Measurements from ENCODE around the gene CAMK4.
A peak's percentile ranks its signal among the peaks of the same experiment; 100 is the strongest.
"Not testable (repeated sequence)": the region's sequence is repeated elsewhere in the genome, so short reads cannot be mapped to it uniquely, and the experiment has no call there.

CAMK4 gene

GRCh38 chr5:111257610-111258009 lies 33.4 kb downstream of the CAMK4 start:
- not testable (repeated sequence) for DNase-seq (ENCODE audit: low read depth)

DNA sequence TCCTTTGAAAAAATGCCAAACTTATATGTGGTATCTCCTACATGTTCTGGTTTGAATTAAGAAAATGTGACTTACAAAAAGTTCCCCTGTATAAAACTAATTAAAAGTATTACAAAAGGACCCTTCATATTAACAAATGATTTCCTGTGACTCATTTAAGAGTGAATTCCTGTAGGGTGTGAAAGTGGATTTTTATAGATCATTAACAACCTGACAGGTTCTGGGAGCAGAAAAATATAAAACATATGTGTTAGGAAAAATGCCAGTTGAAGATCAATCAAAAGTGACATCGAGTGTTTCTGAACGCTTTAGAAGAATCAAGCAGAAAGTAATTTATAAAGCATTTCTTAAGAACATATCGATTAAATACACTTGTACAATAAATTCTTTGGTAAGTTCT lies 35.5 kb downstream of the CAMK4 start:
- DNase-seq (ENCODE audit: low read depth) = no peak

GRCh38 chr5:111261610-111262009 lies 37.4 kb downstream of the CAMK4 start:
- no peak for DNase-seq (ENCODE audit: low read depth)

DNA sequence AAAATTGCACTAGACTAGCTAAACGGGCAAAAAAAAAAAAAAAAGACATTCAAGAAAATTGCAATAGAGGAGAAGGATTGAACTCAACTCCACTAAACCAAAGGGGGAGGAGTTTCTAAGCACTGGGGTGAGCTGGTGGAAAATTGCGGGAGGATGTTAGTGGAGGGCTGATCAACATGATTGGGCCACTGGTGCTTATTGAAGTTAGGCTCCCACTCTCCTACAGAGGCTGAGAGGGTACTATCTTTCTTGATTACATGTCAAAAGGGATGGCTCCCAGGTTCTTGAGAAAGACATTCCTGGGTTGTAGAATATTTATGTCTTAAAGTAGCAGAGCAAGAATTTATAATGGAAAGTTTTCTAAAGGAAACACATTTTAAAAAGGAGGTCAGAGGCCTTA lies 38.0 kb downstream of the CAMK4 start:
- no peak for DNase-seq (ENCODE audit: low read depth)

GRCh38 chr5:111262815-111263214 lies 38.6 kb downstream of the CAMK4 start:
- peak; percentile 7 for DNase-seq (ENCODE audit: low read depth)

DNA sequence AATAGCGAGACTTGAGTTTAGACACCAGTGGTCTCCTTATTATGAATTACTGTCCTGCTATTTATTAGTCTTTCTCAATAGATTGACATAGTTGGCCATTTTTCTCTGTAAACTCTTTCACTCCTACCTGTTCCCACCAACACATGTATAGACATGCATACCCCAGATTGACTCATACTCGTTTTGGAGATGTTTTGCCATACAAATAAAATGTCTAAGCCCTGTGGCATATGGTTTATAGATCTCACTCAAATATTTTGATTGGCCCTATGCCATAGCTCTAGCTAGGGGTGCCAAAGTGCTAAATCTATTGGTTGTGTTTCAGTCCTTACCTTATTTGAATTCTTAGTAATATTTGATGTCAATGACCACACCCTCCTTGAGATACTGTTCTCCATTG lies 42.3 kb downstream of the CAMK4 start:
- no peak for DNase-seq (ENCODE audit: low read depth)

DNA sequence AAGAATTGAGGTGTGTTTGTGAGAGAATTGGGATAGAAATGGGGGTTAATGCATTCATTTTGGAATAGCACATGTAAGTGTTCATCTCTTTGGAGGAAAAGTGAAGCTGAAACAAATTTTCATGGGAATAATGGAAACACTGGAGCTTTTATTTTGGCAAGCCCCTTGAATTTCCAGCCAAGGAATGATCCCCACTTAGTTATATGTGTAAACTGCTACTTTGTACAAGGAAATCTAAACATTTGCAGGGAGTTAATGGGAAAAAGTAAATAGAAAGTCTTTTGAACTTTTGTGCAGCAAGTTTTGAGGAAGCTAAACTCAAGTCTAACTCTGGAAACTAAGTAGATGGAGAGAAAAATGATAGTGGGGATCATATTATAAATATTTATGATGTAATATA lies 44.1 kb downstream of the CAMK4 start:
- DNase-seq (ENCODE audit: low read depth) = no peak

- DNase-seq (ENCODE audit: low read depth) = no peak
These were observed 47.7 kb downstream of the CAMK4 start for GRCh38 chr5:111271885-111272284.

DNA sequence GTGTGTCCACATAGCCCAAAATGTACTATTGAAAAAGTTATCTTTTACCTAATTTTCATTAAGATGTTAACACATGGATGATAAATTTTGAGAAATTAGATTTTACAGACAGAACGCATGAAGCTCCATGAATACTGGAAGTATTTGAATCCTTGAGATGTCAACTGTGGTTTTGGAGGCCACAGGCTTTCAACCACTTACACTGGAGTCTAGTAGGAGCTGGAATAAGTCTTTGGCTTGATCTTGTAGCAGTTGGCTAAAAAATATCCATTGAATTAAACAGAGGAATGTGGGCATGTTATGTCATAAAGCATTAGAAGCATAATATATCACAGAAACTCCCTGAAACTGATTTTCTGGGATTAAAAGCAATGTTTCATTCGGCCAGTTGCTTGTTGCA lies 52.9 kb downstream of the CAMK4 start:
- no peak for DNase-seq (ENCODE audit: low read depth)

GRCh38 chr5:111278858-111279504 lies 54.8 kb downstream of the CAMK4 start:
- DNase-seq (ENCODE audit: low read depth) = peak; percentile 55

DNA sequence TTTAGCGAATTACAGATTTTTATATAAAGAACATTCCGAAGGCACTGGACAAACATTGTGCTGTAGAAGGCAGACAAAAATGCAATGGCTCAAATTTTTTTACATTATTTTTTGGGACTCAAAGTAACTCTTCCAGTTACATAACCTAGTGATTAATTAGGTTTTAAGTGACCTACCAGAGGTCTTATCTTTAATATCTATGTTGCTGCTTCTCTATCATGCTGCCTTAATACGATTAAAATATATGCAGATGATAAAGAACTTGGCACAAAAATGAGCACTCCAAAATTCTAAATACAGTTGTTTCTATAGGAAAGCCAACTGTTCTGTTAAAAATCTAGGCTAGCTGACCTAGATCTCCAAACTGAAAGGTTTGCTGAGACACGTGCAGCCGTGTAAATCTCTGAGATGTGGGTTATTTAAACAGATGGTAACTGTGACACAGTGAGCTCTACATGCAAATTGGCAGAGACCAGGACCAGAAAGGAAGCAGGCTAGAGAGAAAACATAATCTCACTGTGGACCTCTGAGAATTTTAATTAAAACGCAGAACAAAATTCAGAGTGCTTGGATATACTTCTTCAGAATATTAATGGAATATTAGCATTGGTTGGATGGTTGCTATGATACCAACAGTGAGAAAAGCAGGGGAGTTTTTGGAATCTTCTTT lies 56.2 kb downstream of the CAMK4 start:
- no peak for DNase-seq (ENCODE audit: low read depth)

DNA sequence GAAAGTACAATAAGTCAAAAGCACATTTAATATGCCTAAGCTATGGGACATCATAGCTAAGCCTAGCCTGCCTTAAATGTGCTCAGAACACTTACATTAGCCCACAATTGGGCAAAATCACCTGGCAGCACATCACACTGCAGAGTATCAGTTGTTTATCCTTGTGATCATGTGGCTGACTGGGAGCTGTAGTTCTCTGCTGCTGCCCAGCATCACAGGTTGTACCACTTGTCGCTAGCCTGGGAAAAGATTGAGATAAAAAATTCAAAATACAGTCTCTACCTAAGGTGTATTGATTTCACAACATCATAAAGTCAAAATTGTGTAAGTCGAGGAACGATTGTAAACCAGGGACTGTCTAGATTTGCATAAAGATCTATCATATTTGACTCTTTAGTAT lies 58.6 kb downstream of the CAMK4 start:
- no peak for DNase-seq (ENCODE audit: low read depth)

- no peak for DNase-seq (ENCODE audit: low read depth)
These were observed 60.6 kb downstream of the CAMK4 start for GRCh38 chr5:111284825-111285224.

DNA sequence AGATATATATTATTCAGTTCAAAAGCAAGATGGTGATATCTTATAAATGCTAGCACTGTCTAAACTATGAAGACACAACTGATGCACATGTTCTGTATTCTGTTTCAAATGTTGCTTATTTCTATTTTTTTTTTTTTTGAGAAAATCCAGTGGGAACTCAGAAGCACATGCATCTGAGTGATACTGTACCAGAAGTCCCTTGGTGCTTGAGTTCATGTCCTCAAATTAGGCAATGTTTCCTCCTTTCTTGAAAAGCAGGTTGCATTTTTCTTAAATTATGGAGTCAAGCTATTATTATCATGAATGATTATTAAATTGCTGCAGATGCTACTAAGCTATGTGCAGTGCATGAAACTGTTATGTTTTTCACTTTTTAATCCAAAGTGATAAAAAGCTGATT lies 70.4 kb downstream of the CAMK4 start:
- DNase-seq (ENCODE audit: low read depth) = no peak

GRCh38 chr5:111295649-111296048 lies 71.5 kb downstream of the CAMK4 start:
- no peak for DNase-seq (ENCODE audit: low read depth)

- no peak for DNase-seq (ENCODE audit: low read depth)
These were observed 72.4 kb downstream of the CAMK4 start for GRCh38 chr5:111296570-111296969.

DNA sequence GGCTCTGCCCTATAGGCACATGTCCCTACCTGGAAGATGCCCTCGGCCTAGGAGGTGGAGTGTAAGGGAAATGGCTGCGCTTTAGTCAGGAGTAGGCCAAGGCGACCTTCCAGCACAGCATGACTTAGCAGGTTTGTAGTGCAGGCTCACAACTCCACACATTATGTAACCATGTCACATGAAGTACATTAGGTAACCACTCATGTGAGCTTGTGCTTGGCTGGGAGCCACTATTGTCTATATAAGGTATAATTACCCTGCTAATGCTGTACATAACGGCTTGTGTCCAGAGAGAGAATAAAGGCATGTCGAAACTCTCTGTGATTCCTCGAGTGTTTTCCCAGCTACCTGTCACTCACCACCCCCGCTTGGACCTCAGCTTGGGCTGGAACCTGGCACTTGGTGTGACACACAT lies 74.9 kb downstream of the CAMK4 start:
- no peak for DNase-seq (ENCODE audit: low read depth)

DNA sequence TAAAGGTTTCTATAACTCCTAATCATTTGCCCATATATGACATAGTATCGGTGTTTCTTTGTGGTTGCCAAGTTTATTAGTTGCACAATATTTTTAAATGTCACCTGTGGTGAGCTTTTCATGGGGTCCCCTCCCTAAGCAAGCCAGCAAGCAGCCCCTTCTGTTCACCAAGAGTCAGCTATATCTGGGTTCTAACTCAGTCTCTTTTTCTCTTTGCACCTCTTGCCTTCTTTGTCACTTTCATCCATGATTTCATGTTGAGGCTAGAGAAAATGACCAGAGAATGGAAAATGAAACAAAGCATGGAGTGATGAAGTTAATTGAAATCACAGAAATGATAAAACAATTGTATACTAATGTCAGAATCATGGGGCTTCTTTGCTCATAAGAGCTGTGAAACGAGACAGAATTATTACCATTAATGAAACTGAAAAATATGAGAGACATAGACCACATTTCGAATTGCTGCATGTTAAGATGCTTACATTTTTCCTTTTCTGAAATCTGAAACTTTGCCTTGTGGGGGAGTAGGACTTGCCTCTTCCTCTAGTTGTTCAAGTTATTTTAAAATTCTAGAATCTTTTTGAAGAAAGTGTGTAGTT lies 75.7 kb downstream of the CAMK4 start:
- DNase-seq (ENCODE audit: low read depth) = no peak

DNA sequence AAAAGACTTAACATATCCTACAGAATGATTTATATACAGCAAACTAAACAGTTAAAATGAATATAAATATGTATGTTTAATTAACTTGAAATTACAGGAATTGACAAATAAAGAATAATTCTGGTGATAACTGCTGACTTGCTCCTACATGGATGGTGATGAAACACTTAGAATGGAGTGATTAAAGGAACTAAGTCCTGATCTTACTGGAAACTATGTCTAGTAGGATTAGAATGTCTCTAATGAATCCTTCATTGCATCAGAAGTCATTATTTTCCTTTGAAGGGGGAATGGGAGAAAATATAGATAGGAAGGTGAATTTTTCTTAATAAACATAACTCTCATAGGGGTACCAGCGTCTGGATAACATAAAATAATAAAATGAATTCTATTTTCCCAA lies 77.1 kb downstream of the CAMK4 start:
- DNase-seq (ENCODE audit: low read depth) = no peak

- not testable (repeated sequence) for DNase-seq (ENCODE audit: low read depth)
These were observed 77.9 kb downstream of the CAMK4 start for GRCh38 chr5:111302043-111302442.

DNA sequence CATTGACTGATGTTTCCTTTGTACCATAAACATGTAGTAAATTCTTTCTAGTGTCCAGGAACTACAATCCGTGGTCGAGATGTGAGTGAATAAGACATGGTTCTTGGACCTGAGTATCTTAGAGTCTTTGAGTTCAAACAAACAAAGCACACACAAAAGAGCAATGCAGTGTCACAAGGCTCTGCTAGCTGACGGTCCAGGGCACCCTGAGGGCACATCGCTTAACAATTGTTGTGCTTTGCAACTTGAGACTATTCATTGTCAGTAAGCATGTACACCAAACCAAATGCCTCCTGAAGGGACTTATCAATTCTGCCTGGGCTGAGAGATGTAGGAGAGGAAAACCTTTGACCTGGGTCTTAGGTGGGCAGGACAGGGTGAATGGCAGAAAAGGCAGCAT lies 84.8 kb downstream of the CAMK4 start:
- no peak for DNase-seq (ENCODE audit: low read depth)

DNA sequence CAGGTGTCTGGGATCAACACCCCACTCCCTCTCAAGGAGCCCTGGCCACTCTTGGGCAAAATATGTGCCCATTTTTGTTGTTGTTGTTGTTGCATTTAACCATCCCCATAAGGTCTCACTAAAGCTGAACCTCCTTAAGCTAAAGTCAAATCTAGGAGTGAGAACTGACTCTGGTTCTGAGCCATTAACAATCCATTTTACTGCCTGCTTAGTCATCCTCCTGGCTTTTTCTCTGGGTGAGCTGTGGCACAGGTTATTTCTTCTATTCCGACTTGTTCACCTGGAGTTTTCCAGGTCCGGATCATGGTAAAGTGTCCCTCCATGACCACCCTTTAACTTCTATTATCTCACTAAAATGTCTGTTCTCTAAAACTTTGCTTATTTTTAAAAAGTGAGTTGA lies 85.2 kb downstream of the CAMK4 start:
- no peak for DNase-seq (ENCODE audit: low read depth)

DNA sequence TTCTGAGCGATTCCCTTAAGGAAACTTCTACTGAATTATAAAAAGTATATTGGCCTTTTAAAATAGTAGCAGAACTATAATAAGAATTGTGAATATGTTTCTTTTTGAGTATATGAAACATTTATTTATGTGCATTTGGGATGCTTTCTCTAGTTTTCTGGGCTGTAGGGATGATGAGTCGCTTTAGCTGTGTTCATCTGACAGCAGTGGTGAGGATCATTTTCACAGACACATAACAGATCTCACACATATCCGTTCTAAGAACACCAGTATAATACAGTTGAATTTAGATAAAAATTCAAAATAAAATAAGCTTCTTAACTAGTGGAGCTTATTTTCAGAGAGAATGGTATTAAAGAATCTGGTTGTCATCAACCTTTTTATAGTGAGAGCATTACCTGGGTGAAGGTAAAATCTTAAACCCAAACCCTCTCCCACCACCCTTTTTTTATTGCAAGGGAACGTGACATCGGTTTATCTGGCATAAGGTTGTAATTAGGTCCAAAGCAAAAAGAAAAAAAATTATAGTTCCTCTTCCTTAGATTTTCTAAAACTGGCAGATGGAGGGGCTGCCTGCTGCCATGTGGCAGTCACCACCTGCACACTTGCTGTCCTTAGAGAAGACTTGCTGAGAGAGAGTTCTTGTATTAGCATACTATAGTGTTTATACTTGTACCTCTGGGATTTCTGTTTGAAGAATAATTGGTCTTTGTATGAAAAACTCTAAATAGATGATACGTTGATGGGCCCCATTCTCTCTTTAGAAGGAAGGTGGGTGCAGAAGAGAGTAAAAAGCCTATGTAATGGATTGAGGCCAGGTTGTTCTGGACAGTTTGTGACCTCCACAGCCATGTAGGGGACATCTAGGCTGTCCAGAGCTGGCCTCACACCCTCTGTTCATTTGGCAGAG lies 86.8 kb downstream of the CAMK4 start:
- DNase-seq (ENCODE audit: low read depth) = no peak
